Left hindlimb (tissue), 1 donor: ENCODE measurements around the gene ZBTB24.

Experiments used
- DNase-seq: peaks from one replicate; pipeline ENCODE4 v3.0.0-alpha.2; 2018

ZBTB24 gene

GRCh38 chr6:109498052-109498451 lies 15.0 kb upstream of the ZBTB24 start:
- no peak for DNase-seq

GRCh38 chr6:109496036-109496772 lies 13.2 kb upstream of the ZBTB24 start:
- no peak for DNase-seq

DNA sequence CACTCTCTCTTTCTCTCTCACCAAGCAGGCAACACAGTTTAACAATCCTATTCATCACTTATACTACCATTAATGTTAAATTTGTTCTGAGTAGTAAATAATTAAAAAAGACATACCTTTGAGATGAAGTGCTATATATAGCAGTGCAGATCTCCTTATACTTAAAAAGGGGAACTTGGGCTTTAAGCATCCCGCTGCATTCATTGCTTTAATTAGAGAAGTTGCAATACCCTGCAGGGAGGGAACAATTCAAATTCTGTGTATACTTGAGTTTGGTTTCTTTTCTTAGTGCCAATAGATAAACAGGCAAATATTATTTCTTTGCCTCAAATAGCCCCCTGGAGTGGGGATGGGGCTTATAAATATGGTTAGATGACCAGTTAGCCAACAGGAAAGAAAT lies 10.8 kb upstream of the ZBTB24 start:
- DNase-seq: no peak

GRCh38 chr6:109491207-109491938 lies 8.4 kb upstream of the ZBTB24 start:
- no peak for DNase-seq

DNA sequence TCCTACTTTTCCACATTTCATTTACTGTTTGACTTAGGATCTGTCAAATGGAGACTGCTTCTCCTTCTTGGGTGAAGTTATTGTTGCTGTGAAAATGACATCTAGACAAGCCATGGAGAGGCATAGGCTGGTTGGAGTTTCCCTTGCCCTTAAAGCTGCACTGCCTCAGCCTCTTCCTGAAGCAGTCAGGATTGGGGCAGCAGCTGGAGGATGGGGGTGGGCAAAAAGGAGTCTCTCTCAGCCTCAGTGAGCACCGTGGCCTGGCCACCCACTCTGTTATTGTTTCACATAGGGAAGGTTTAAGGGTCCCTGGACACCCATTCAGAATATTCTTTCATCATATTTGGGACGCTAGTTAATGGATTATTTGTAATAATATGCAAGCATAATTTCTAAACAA lies 7.7 kb upstream of the ZBTB24 start:
- DNase-seq: no peak

DNA sequence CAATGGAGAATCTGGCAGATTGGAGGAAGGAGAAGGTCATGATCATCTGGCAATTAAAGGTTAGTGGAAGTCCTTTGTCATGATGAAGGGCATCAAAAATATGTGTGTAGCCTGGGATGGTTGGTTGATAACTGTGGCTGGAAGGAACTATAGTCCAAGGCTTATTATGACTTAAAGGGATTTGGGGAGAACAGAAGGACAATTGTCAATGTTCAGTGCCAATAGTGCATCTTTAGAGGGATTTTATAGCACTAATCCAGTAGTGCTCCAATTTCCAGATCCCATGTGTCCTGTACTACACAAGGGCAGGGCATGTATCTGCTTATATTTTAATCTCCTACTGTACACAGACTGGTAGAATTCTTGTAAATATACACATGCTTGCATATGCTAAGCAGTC lies 5.0 kb upstream of the ZBTB24 start:
- no peak for DNase-seq

DNA sequence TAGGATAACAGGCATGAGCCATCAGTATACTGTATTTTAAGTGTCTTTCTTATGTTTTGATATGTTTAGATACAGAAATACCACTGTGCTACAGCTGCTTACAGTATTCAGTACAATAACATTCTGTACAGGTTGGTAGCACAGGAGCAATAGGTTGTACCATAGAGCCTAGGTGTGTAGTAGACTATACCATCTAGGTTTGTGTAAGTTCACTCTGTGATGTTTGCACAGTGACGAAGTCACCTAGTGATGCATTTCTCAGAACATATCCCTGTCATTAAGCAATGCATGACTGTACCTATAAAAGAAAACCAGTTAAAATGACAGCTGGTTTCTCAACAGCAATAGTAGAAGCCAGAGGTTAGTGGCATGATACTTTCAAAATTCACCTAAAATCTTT lies 3.0 kb upstream of the ZBTB24 start:
- no peak for DNase-seq

- no peak for DNase-seq
Observed at GRCh38 chr6:109485266-109485935, 2.4 kb upstream of the ZBTB24 start.

GRCh38 chr6:109484122-109484521 lies 1.1 kb upstream of the ZBTB24 start:
- DNase-seq: no peak

DNA sequence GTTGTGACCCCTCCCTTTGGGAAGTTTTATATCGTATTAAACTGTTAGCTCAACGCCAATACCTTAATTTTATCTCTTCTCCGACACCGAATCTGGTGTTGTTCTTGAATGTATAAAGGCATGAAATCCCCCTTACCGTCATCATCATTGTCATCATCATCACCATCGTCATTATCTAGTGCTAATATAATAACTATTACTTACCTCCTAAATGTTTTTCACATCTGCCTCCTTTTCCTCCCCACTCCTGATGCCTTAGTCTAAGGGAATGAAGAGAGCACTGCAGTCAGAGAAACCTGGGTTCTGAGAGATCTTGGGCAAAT lies 677 bp upstream of the ZBTB24 start:
- no peak for DNase-seq

GRCh38 chr6:109480993-109481480 lies 2.0 kb downstream of the ZBTB24 start:
- no peak for DNase-seq

- DNase-seq: no peak
Observed at GRCh38 chr6:109478841-109479624, 4.0 kb downstream of the ZBTB24 start.

DNA sequence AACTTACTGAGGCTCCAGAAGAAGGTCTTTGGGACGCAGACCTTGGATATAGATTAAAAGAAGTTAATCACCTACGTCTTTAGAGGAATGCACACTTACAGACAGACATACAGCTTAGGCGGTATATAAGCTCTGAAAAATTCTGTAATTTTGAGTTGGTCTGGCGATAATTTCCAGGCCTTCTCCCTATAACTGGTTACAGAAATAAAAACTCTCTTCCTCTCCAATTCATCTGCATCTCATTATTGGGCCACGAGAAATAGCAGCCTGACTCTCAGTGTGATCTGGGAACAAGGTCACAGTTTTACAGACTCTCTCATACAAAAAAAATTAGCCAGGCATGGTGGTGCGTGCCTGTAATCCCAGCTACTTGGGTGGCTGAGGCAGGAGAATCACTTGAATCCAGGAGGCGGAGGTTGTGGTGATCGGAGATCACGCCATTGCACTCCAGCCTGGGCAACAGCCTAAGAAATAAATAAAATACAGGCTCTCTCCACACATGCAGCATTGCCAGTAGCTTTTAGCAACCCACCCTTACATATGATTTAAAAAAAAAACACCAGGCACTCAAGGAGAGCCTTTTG lies 4.7 kb downstream of the ZBTB24 start:
- DNase-seq: no peak

GRCh38 chr6:109477725-109478124 lies 5.3 kb downstream of the ZBTB24 start:
- DNase-seq: no peak

GRCh38 chr6:109477184-109477583 lies 5.8 kb downstream of the ZBTB24 start:
- DNase-seq: no peak

DNA sequence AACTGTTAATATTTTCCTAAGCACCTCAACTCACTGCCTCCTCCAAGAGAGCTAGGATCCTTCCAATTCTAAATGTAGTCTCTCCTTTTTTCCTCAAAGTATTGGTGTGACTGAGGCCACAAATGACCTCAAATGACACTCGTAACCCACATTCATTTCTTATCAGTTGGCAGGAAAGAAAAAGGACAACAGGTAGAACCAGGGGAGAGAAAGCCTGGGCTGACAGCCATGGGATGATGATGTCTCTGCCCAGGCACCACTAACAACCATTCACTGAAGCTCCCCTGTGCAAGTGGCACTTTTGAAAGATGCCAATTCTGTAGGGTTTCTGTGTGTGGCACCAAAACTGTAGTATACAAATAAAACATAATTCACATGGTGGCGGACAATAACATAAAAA lies 7.4 kb downstream of the ZBTB24 start:
- no peak for DNase-seq

DNA sequence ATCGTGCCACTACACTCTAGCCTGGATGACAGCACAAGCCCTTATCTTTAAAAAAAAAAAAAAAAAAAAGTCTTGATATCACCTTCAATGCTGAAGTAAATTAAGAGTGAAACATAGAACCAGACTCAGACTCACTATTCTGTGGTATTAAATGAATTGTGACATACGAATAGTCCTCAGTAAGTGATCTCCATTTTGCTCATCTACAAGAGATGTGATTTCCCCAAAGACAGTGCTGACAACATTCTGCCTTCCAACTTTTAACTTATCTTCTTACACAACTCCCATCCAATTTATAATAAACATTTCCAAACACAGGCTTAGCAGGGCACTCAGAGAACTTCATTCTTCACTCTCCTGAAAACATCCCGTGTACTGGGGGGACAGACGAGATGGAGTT lies 8.0 kb downstream of the ZBTB24 start:
- no peak for DNase-seq

GRCh38 chr6:109473120-109473519 lies 9.9 kb downstream of the ZBTB24 start:
- DNase-seq: no peak

- no peak for DNase-seq
Observed at GRCh38 chr6:109472132-109472995, 10.7 kb downstream of the ZBTB24 start.

DNA sequence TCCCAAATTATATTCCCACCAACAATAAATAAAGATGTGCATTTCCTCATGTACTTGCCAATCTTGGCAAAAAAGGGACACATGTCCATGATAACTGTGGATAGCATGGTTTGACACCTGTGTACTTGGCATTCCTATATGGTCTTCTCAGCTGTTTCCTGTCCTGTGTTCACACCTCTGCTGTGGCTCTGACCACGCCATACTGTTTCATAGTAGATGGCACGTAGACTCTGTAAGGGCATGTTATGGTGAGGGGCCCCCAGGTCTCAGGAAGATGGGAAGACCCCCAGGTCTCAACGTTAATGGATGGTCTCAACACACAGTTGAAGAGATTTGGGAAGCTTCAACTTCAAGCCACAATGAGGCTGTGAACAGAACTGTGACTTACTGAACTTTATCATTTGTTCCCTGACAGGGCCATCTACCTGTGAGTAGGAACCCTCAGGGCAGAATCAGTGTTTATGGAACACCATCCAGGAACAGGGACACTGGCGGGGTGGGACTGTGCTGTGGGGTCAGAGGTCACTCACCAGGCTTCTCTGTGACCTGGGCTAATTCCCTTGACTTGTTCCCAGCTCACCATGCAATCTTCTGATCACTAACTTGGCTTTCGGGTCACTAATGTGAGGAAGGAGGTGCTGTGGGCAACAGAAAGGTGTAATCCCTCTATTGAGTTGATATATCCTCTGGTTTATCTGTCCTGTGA lies 11.8 kb downstream of the ZBTB24 start:
- no peak for DNase-seq

- no peak for DNase-seq
Observed at GRCh38 chr6:109469591-109470189, 13.3 kb downstream of the ZBTB24 start.
